ENCODE results near the gene ABR.
"Not testable (repeated sequence)": the region's sequence is repeated elsewhere in the genome, so short reads cannot be mapped to it uniquely, and the experiment has no call there.

The ABR gene

GRCh38 chr17:1089915-1090314 lies 89.9 kb downstream of the ABR start:
- DNase-seq: no peak

GRCh38 chr17:1087381-1088241 lies 92.2 kb downstream of the ABR start:
- DNase-seq: no peak

- no peak for DNase-seq
These were observed 96.2 kb downstream of the ABR start for GRCh38 chr17:1083451-1084187.

DNA sequence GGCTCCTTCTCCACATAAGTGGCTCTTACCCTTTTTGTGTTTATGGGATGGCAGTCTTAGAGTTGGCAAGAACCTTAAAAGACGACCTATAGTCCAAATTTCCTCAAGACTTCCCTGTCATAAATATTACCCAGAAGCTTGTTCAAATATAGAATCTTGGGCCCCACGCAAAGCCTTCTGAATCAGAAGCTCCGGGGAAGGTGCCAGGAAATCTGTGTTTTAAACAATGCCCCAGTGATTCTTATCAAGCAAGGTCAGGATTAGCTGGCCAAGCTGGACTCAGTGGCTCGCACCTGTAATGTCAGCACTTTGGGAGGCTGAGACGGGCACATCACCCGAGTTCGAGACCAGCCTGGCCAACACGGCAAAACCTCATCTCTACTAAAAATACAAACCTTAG lies 97.2 kb downstream of the ABR start:
- DNase-seq: no peak

- no peak for DNase-seq
These were observed 100.8 kb downstream of the ABR start for GRCh38 chr17:1078831-1079561.

- DNase-seq: no peak
These were observed 101.6 kb downstream of the ABR start for GRCh38 chr17:1077986-1078711.

DNA sequence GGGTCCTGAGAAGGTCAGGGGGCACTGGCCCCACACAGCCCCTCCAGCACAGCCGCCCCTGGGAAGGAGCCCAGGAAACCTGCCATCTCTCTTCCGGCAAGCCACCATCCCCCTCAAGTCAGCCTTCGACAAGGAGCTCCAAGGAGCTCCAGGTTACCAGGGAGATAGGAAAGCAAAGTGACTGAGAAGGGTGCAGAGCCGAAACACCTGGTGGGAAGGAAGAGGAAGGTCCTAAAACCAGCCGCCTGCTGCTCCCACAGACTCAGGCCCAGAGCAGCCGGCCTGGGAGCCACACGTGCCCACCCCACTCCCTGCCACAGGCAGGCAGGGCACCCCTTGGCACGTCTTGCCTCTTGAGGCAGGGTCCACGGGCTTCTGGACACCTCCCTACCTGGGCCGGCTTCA lies 102.2 kb downstream of the ABR start:
- DNase-seq: no peak

- DNase-seq: no peak
These were observed 102.8 kb downstream of the ABR start for GRCh38 chr17:1076982-1077302.

- DNase-seq: no peak
These were observed 103.3 kb downstream of the ABR start for GRCh38 chr17:1076299-1076981.

GRCh38 chr17:1074886-1075605 lies 104.7 kb downstream of the ABR start:
- DNase-seq: no peak

DNA sequence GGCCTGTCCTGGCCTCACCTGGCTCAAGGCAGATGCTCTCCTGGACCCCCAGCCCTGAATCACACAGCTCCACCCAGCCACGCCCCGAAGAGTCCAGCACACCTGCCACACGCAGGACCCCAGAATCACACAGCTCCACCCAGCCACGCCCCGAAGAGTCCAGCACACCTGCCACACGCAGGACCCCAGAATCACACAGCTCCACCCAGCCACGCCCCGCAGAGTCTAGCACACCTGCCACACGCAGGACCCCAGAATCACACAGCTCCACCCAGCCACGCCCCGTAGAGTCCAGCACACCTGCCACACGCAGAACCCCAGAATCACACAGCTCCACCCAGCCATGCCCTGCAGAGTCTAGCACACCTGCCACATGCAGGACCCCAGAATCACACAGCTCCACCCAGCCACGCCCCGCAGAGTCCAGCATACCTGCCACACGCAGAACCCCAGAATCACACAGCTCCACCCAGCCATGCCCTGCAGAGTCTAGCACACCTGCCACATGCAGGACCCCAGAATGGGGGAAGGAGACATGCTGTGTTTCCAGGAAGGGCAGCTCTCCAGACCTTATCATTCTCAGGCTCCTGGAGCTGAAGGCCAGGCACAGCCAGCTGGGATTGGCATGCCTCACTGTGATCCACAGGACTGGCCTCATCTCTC lies 105.7 kb downstream of the ABR start:
- not testable (repeated sequence) for DNase-seq

- DNase-seq: no peak
These were observed 106.4 kb downstream of the ABR start for GRCh38 chr17:1073241-1073962.

DNA sequence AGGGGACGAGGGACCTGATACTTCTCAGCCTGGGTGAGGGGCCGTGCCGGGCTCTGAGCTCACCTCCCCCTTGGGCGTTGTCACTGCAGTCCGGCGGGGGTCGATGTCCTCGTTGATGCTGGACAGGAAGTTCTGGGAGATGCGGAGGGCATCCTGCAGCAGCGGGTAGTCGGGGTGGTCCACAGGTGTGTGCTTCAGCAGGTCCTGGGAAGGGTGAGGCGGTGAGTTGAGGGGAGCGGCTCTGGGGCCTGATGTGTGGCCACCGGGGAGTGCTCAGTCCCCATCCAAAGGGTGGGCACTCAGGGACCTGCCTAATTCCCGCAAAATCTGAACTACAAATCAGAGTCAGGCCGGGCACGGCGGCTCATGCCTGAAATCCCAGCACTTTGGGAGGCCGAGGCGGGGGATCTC lies 107.2 kb downstream of the ABR start:
- DNase-seq: no peak

DNA sequence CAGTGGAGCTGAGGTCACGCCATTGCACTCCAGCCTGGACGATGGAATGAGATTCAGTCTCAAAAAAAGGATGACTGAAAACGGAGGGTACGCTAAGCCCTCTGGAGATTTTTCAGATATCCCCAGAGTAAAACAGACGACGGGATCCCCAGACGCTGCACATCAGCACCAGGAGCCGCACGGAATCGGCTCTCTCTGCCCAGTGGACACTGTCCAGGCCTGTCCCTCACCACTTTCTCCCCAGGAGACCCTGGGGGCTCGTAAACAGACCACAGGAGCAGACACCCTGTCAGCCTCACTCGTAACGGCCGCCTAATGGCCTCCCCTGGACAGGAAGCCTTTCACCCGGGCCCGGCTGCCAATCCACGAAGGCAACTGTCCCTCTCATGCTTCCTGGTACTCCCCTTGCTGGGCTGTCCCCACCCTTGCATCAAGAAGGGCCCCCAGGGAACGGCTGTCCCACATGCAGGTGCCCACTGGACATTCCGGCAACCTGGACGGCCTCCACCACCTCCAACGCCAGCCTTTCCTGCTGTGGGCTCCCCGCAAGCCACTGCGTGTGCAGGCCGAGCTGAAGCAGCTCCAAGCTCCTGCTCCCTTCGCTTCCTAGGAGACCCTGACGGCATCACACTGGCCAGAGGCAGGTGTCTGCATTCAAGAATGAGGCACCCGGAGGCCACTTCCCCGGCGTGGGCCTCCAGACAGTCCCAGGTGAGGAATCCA lies 108.5 kb downstream of the ABR start:
- DNase-seq: no peak

- no peak for DNase-seq
These were observed 109.4 kb downstream of the ABR start for GRCh38 chr17:1070411-1070810.

DNA sequence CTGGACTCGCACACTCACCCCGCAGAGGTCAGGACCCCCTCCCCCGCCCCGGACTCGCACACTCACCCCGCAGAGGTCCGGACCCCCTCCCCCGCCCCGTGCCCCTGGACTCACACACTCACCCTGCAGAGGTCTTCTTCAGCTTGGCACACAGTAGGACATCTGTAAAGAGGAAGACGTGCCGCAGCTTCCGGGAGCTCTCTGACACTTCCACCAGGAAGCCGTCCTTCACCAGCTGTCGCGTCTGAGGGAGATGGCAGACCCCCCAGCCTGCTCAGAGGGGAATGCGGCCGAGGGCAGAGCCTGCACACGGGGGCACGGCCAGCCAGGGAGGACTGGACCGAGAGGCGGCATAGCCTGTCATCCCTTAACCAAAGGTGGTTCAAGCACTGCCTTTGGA lies 109.9 kb downstream of the ABR start:
- DNase-seq: no peak

DNA sequence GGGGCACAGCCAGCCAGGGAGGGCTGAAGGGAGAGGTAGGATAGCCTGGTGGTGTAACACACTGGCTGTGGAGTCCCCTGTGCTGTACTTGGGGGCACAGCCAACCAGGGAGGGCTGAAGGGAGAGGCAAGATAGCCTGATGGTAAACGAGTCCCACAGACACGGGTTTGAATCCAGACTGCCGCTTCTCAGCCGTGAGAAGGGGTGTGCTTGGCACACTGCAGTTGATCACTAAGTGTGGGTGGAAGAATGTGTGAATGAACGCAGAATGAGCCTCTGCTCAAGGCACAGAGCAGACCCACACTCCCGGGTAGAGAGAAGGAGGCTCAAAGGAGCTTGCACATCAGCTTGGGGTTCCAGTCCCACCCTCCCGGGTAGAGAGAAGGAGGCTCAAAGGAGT lies 111.4 kb downstream of the ABR start:
- DNase-seq: no peak

DNA sequence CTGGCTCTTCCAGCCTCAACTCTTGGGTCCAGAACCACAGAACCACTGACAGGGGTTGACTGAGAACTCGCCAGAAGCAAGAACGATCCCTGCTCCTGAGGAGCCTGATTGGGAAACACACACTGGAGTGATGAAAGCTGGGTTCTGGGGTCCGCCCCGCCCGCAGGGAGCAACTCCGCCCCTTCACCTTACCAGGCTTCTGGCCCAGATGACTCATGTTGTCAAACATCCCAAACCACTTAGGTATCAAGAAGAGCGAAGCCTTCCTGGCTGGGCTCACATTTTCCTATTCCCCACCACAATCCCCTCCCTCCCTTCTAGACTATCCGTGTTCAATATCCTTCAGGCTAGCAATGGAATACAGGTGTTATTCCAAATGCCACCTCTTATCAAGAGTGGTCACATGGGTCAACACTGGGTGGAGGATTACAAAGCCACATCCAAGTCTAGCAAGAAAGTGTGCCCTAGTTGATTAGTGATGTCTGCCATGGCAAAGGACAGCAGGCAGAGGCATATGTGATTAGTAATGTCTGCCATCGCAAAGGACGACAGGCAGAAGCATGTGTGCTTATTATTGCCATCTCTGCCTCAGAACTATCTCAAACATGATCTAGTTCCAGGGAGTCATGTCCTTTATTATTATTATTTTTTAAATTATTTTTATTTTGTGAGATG lies 112.4 kb downstream of the ABR start:
- no peak for DNase-seq

GRCh38 chr17:1065416-1065815 lies 114.4 kb downstream of the ABR start:
- DNase-seq: not testable (repeated sequence)

Measured in NCI-H2107 (cell line).